Measurements from ENCODE around the gene ASB3. TPM values are rescaled to one million over a fixed set of nuclear protein-coding genes. Genes with fewer than 3 reads are reported as not detected.

The ASB3 gene
- polyA plus RNA-seq, 3 donors = 6.7 to 14.9 (median 8.1) TPM

GRCh38 chr2:53777134-53777533, 9.6 kb downstream of the ASB3 start:
- peak overlapping the region in 1 of 7 donors; percentile 1 for H3K27ac Mint-ChIP-seq
- 29% methylated on average over 1 of the region's 1 CpG for WGBS (ENCODE audit: insufficient coverage)
- H3K79me2 ChIP-seq (ENCODE audit: insufficient read depth, low read length) = peaks cover 89% of the 10 kb centered on the region

GRCh38 chr2:53770264-53770663, 16.5 kb downstream of the ASB3 start:
- H3K4me3 Mint-ChIP-seq = no peak overlapping the region

More at GRCh38 chr2:53777134-53777533, 9.6 kb downstream of the ASB3 start:
- no peaks in the 10 kb centered on the region for H3K9me3 ChIP-seq (replicated peaks in 1 of 2; ENCODE audit: control insufficient read depth in 1 of 2, insufficient read depth in 1 of 2, low read length in 2 of 2)
- Mint-ChIP-seq H3K36me3 (peaks cover 18 to 29% of the 10 kb centered on the region in 2 donors), H3K4me1 (peaks cover 15% of the 10 kb centered on the region), H3K9me3 (peaks cover 0 to 3% (median 0%) of the 10 kb centered on the region in 7 donors), H3K4me3 (no peak overlapping the region), H3K27me3 (ENCODE audit: low read depth in 3 of 3) (no peaks in the 10 kb centered on the region)
- H3K27ac ChIP-seq (ENCODE audit: low read depth in 1 of 2, low read length in 2 of 2) = peak overlapping the region in 1 of 2 donors; percentile 14
- intact Hi-C loops (cut with micrococcal nuclease) = no loop called here
- no peak for TF ChIP-seq CTCF (IDR thresholded peaks at IDR 0.05)
- H3K4me2 ChIP-seq (replicated peaks; ENCODE audit: extremely low read depth, low read length, poor library complexity, severe bottlenecking) = no peak overlapping the region
- H3K9ac ChIP-seq (ENCODE audit: insufficient read depth, low read length, poor library complexity, severe bottlenecking) = no peak overlapping the region
- no peak overlapping the region for H3K4me3 ChIP-seq (replicated peaks in 1 of 3; ENCODE audit: low read depth in 2 of 3, low read length in 3 of 3)
- H3K27me3 ChIP-seq (ENCODE audit: control insufficient read depth in 2 of 2, insufficient read depth in 2 of 2, low read length in 2 of 2) = no peaks in the 10 kb centered on the region
- DNase-seq = no peak
- H3K4me1 ChIP-seq (ENCODE audit: control insufficient read depth in 1 of 2, insufficient read depth in 2 of 2, low read length in 2 of 2) = peaks cover 0 to 9% of the 10 kb centered on the region in 2 donors
- no peak overlapping the region for H2AFZ ChIP-seq (ENCODE audit: insufficient read depth, low read depth, low read length, poor library complexity, severe bottlenecking)
- H4K20me1 ChIP-seq (ENCODE audit: insufficient read depth, low read length) = no peaks in the 10 kb centered on the region
- H3K36me3 ChIP-seq (replicated peaks in 1 of 2; ENCODE audit: control insufficient read depth in 1 of 2, insufficient read depth in 2 of 2, low read length in 2 of 2) = peaks cover under 1 to 37% of the 10 kb centered on the region in 2 donors

More at GRCh38 chr2:53770264-53770663, 16.5 kb downstream of the ASB3 start:
- Mint-ChIP-seq H3K27me3 (ENCODE audit: low read depth in 3 of 3) (no peaks in the 10 kb centered on the region), H3K9me3 (peaks cover 0 to 3% (median 0%) of the 10 kb centered on the region in 7 donors), H3K4me1 (peaks cover 12% of the 10 kb centered on the region), H3K36me3 (peaks cover 10 to 12% of the 10 kb centered on the region in 2 donors), H3K27ac (no peak overlapping the region)
- 100% methylated on average over 1 of the region's 4 CpGs for WGBS (ENCODE audit: insufficient coverage)
- no peaks in the 10 kb centered on the region for H3K27me3 ChIP-seq (ENCODE audit: control insufficient read depth in 2 of 2, insufficient read depth in 2 of 2, low read length in 2 of 2)
- TF ChIP-seq CTCF (IDR thresholded peaks at IDR 0.05) = no peak
- no peak overlapping the region for H3K4me3 ChIP-seq (replicated peaks in 1 of 3; ENCODE audit: low read depth in 2 of 3, low read length in 3 of 3)
- no peak overlapping the region for H3K27ac ChIP-seq (ENCODE audit: low read depth in 1 of 2, low read length in 2 of 2)
- H2AFZ ChIP-seq (ENCODE audit: insufficient read depth, low read depth, low read length, poor library complexity, severe bottlenecking) = no peak overlapping the region
- H3K4me1 ChIP-seq (ENCODE audit: control insufficient read depth in 1 of 2, insufficient read depth in 2 of 2, low read length in 2 of 2) = peaks cover 8 to 17% of the 10 kb centered on the region in 2 donors
- H4K20me1 ChIP-seq (ENCODE audit: insufficient read depth, low read length) = no peaks in the 10 kb centered on the region
- peaks cover 54% of the 10 kb centered on the region for H3K79me2 ChIP-seq (ENCODE audit: insufficient read depth, low read length)
- peaks cover 0 to 13% of the 10 kb centered on the region in 2 donors for H3K36me3 ChIP-seq (replicated peaks in 1 of 2; ENCODE audit: control insufficient read depth in 1 of 2, insufficient read depth in 2 of 2, low read length in 2 of 2)
- no peaks in the 10 kb centered on the region for H3K9me3 ChIP-seq (replicated peaks in 1 of 2; ENCODE audit: control insufficient read depth in 1 of 2, insufficient read depth in 1 of 2, low read length in 2 of 2)
- H3K4me2 ChIP-seq (replicated peaks; ENCODE audit: extremely low read depth, low read length, poor library complexity, severe bottlenecking) = no peak overlapping the region
- H3K9ac ChIP-seq (ENCODE audit: insufficient read depth, low read length, poor library complexity, severe bottlenecking) = no peak overlapping the region
- intact Hi-C loops (cut with micrococcal nuclease) = no loop called here
- no peak for DNase-seq

All from CD14-positive monocyte (primary cell).